Mesodermal cell (in vitro differentiated cells): Measurements from ENCODE around the gene CDK10.
"Not testable (repeated sequence)": the region's sequence is repeated elsewhere in the genome, so short reads cannot be mapped to it uniquely, and the experiment has no call there.

Experiments
- H3K27ac ChIP-seq: 2 replicates; pipeline ENCODE4 v1.7.0; 2013; ENCODE audit warnings: mild to moderate bottlenecking, low read depth, low read length, moderate library complexity; ENCODE audit not compliant: severe bottlenecking
- H3K36me3 ChIP-seq: 2 replicates; pipeline ENCODE4 v1.7.1; 2013; ENCODE audit warnings: mild to moderate bottlenecking, low read length, moderate library complexity; ENCODE audit not compliant: control insufficient read depth, insufficient read depth
- H3K4me1 ChIP-seq: one replicate; pipeline ENCODE4 v1.7.1; 2013; ENCODE audit warnings: mild to moderate bottlenecking, low read length; ENCODE audit not compliant: insufficient read depth, control insufficient read depth, poor library complexity, severe bottlenecking
- H3K4me3 ChIP-seq: 2 replicates; pipeline ENCODE4 v1.7.0; 2013; ENCODE audit warnings: low read length, control low read depth, mild to moderate bottlenecking; ENCODE audit not compliant: insufficient read depth, poor library complexity, severe bottlenecking; ENCODE audit errors: extremely low read depth
- H3K9me3 ChIP-seq: 2 replicates; pipeline ENCODE4 v1.7.1; 2013; ENCODE audit warnings: mild to moderate bottlenecking, low read length, moderate library complexity; ENCODE audit not compliant: control insufficient read depth
- WGBS, 2 experiments: methylation state at CpG; one replicate each; pipeline ENCODE4 v1.1.5; 2013; ENCODE audit warnings: missing lambda C conversion rate in 2 of 2; ENCODE audit not compliant: insufficient coverage in 2 of 2; 5-methylcytosine and 5-hydroxymethylcytosine counted together

Gene CDK10

GRCh38 chr16:89695875-89696669 lies 9.6 kb downstream of the CDK10 start:
- Histone ChIP-seq H3K27ac (no peak overlapping the region), H3K9me3 (no peaks in the 10 kb centered on the region), H3K36me3 (peaks cover 68% of the 10 kb centered on the region), H3K4me1 (peaks cover 6% of the 10 kb centered on the region), H3K4me3 (no peak overlapping the region)
- 91% methylated on average over 21 to 25 of the region's 25 CpGs for WGBS, 2 experiments

GRCh38 chr16:89696670-89697128 lies 10.2 kb downstream of the CDK10 start:
- no peaks in the 10 kb centered on the region for H3K9me3 ChIP-seq
- peaks cover 6% of the 10 kb centered on the region for H3K4me1 ChIP-seq
- peaks cover 62% of the 10 kb centered on the region for H3K36me3 ChIP-seq
- no peak overlapping the region for H3K27ac ChIP-seq
- no peak overlapping the region for H3K4me3 ChIP-seq
- WGBS, 2 experiments = 92 to 93% methylated on average over 9 to 13 of the region's 18 CpGs

GRCh38 chr16:89697161-89697615 lies 10.7 kb downstream of the CDK10 start:
- 95 to 99% methylated on average over 19 of the region's 19 CpGs for WGBS, 2 experiments
- Histone ChIP-seq H3K4me1 (peaks cover 8% of the 10 kb centered on the region), H3K27ac (no peak overlapping the region), H3K4me3 (no peak overlapping the region), H3K9me3 (no peaks in the 10 kb centered on the region), H3K36me3 (peaks cover 57% of the 10 kb centered on the region)

GRCh38 chr16:89697616-89698331 lies 11.3 kb downstream of the CDK10 start:
- 94 to 95% methylated on average over 29 to 32 of the region's 32 CpGs for WGBS, 2 experiments
- no peak overlapping the region for H3K27ac ChIP-seq
- H3K9me3 ChIP-seq = no peaks in the 10 kb centered on the region
- peaks cover 9% of the 10 kb centered on the region for H3K4me1 ChIP-seq
- peaks cover 51% of the 10 kb centered on the region for H3K36me3 ChIP-seq
- no peak overlapping the region for H3K4me3 ChIP-seq

- 97 to 98% methylated on average over 9 to 11 of the region's 14 CpGs for WGBS, 2 experiments
- not testable (repeated sequence) for H3K27ac ChIP-seq, H3K4me3 ChIP-seq, H3K9me3 ChIP-seq, H3K4me1 ChIP-seq
- H3K36me3 ChIP-seq = peaks cover 43% of the 10 kb centered on the region
Measured at GRCh38 chr16:89698717-89699116, 12.2 kb downstream of the CDK10 start.

- peaks cover 34% of the 10 kb centered on the region for H3K36me3 ChIP-seq
- WGBS, 2 experiments = 74 to 76% methylated on average over 13 to 18 of the region's 18 CpGs
- H3K9me3 ChIP-seq, H3K4me1 ChIP-seq: not testable (repeated sequence)
- peak overlapping the region; percentile 67 for H3K4me3 ChIP-seq
- H3K27ac ChIP-seq = peak overlapping the region; percentile 66
Measured at GRCh38 chr16:89699629-89700099, 13.2 kb downstream of the CDK10 start.

GRCh38 chr16:89700100-89700648 lies 13.7 kb downstream of the CDK10 start:
- WGBS, 2 experiments = 0 to 1% methylated on average over 30 of the region's 30 CpGs
- H3K27ac ChIP-seq = peak overlapping the region; percentile 86
- H3K9me3 ChIP-seq = no peaks in the 10 kb centered on the region
- peaks cover 9% of the 10 kb centered on the region for H3K4me1 ChIP-seq
- peaks cover 29% of the 10 kb centered on the region for H3K36me3 ChIP-seq
- H3K4me3 ChIP-seq = peak overlapping the region; percentile 67

GRCh38 chr16:89700649-89701424 lies 14.3 kb downstream of the CDK10 start:
- Histone ChIP-seq H3K4me1 (peaks cover 9% of the 10 kb centered on the region), H3K36me3 (peaks cover 28% of the 10 kb centered on the region), H3K27ac (peak overlapping the region; percentile 86), H3K9me3 (no peaks in the 10 kb centered on the region), H3K4me3 (peak overlapping the region; percentile 67)
- 1 to 3% methylated on average over 44 to 58 of the region's 78 CpGs for WGBS, 2 experiments

GRCh38 chr16:89701425-89702406 lies 15.2 kb downstream of the CDK10 start, which contains the start of gene SPATA2L:
Gene SPATA2L (minus strand): TSS chr16:89701705. CDS start chr16:89701232, 473 bp downstream.
- Histone ChIP-seq H3K4me1 (peaks cover 9% of the 10 kb centered on the region), H3K36me3 (peaks cover 21% of the 10 kb centered on the region), H3K9me3 (no peaks in the 10 kb centered on the region), H3K27ac (peak within 1 kb of the TSS; percentile 86), H3K4me3 (peak within 1 kb of the TSS; percentile 67)
- WGBS, 2 experiments = 1% methylated on average over 51 to 80 of the region's 97 CpGs
